H1 (cell line): Measurements from ENCODE around the gene ZNF469. TPM values are rescaled to one million over a fixed set of nuclear protein-coding genes. Genes with fewer than 3 reads are reported as not detected.

Source experiments
- CTCF ChIA-PET: fragments of 300-600 bp; sonication (Branson Sonifier 250); formaldehyde crosslinking; loops from one replicate; lab custom pipeline; 2021; ENCODE audit not compliant: partially characterized antibody; lab: Charles Lee
- POLR2A ChIA-PET: fragments of 300-600 bp; sonication (Branson Sonifier 250); formaldehyde crosslinking; loops from one replicate; lab custom pipeline; 2021; ENCODE audit warnings: inconsistent platforms; ENCODE audit not compliant: partially characterized antibody; lab: Charles Lee
- DNase-seq, 2 experiments: peaks; one replicate each; pipeline versions ENCODE4 v3.0.0 to v3.0.0-alpha.2; 2010 to 2022; ENCODE audit warnings: low spot score in 2 of 2, low read depth in 1 of 2, mixed read lengths in 1 of 2
- FAIRE-seq: peaks from 2 replicates; lab custom pipeline; 2011; peaks lifted over from hg19 to GRCh38; lab: Jason Lieb, UNC
- H2AFZ ChIP-seq: 2 replicates; pipeline ENCODE4 v1.8.1; 2012; ENCODE audit warnings: low read length, inconsistent platforms
- H2AK5ac ChIP-seq: 2 replicates; pipeline ENCODE4 v1.6.1; 2013; ENCODE audit warnings: low read depth, low read length
- H2BK120ac ChIP-seq: replicated peaks from 2 replicates; pipeline ENCODE3; 2013; ENCODE audit warnings: low read depth, low read length, inconsistent platforms
- H2BK12ac ChIP-seq: 2 replicates; pipeline ENCODE4 v1.6.1; 2013; ENCODE audit warnings: low read depth, low read length
- H2BK15ac ChIP-seq: 2 replicates; pipeline ENCODE4 v1.6.1; 2013; ENCODE audit warnings: low read length
- H2BK20ac ChIP-seq: 2 replicates; pipeline ENCODE4 v1.6.1; 2013; ENCODE audit warnings: low read length
- H2BK5ac ChIP-seq: 2 replicates; pipeline ENCODE4 v1.6.1; 2013; ENCODE audit warnings: low read depth, low read length
- H3K14ac ChIP-seq: 2 replicates; pipeline ENCODE4 v1.6.1; 2013; ENCODE audit warnings: inconsistent platforms; ENCODE audit not compliant: insufficient read length
- H3K18ac ChIP-seq: 2 replicates; pipeline ENCODE4 v1.6.1; 2013; ENCODE audit warnings: low read length; ENCODE audit errors: extremely low read depth
- H3K23ac ChIP-seq: 2 replicates; pipeline ENCODE4 v1.6.1; 2013; ENCODE audit warnings: inconsistent platforms; ENCODE audit not compliant: insufficient read length
- H3K23me2 ChIP-seq: 2 replicates; pipeline ENCODE4 v1.6.1; 2013; ENCODE audit warnings: low read depth, low read length
- H3K27ac ChIP-seq: 2 replicates; pipeline ENCODE4 v1.6.1; 2011; ENCODE audit warnings: low read depth, low read length, inconsistent platforms
- H3K27me3 ChIP-seq, 4 experiments: replicated peaks in 1 of 4; 1 replicate in 1 of 4; 2 replicates in 3 of 4; pipeline versions ENCODE4 v1.6.1 to v1.8.1; 2011 to 2013; ENCODE audit warnings: low read length in 3 of 4, mild to moderate bottlenecking in 3 of 4, inconsistent platforms in 2 of 4, mixed read lengths in 2 of 4, moderate library complexity in 1 of 4; ENCODE audit not compliant: control insufficient read depth in 3 of 4, insufficient read depth in 3 of 4; ENCODE audit errors: extremely low read depth in 1 of 4
- H3K36me3 ChIP-seq, 4 experiments: 2 replicates each; pipeline versions ENCODE4 v1.6.1 to v1.8.1; 2011 to 2013; ENCODE audit warnings: mild to moderate bottlenecking in 4 of 4, low read length in 3 of 4, moderate library complexity in 2 of 4, control low read depth in 1 of 4, inconsistent platforms in 1 of 4; ENCODE audit not compliant: insufficient read depth in 4 of 4, control insufficient read depth in 2 of 4
- H3K4ac ChIP-seq: replicated peaks from 2 replicates; pipeline ENCODE3; 2013; ENCODE audit warnings: low read length, low read depth, mixed read lengths, inconsistent platforms; ENCODE audit not compliant: insufficient read length
- H3K4me1 ChIP-seq, 4 experiments: replicated peaks in 1 of 4; 1 replicate in 1 of 4; 2 replicates in 3 of 4; pipeline versions ENCODE4 v1.6.1 to v1.8.1; 2011 to 2013; ENCODE audit warnings: low read length in 3 of 4, inconsistent platforms in 2 of 4, mixed read lengths in 1 of 4; ENCODE audit not compliant: insufficient read depth in 4 of 4, control insufficient read depth in 3 of 4
- H3K4me2 ChIP-seq, 2 experiments: 2 replicates each; pipeline versions ENCODE4 v1.6.1 to v1.8.1; 2011 to 2013; ENCODE audit warnings: low read depth in 2 of 2, low read length in 2 of 2, control low read depth in 1 of 2, inconsistent platforms in 1 of 2, mild to moderate bottlenecking in 1 of 2; ENCODE audit not compliant: insufficient read depth in 1 of 2
- H3K4me3 ChIP-seq, 4 experiments: fragments of 200-600, 300-600 bp in 1 of 4; sonication (generic), shearing (Covaris generic), sonication (Bioruptor Twin) in 1 of 4; 2 replicates each; pipeline versions ENCODE4 v1.5.1 to v1.8.1; 2011 to 2016; ENCODE audit warnings: low read length in 4 of 4, low read depth in 3 of 4, control low read depth in 2 of 4, inconsistent platforms in 2 of 4, mild to moderate bottlenecking in 2 of 4, mixed read lengths in 1 of 4, moderate library complexity in 1 of 4; ENCODE audit not compliant: insufficient read depth in 2 of 4; ENCODE audit errors: extremely low read depth in 1 of 4
- H3K56ac ChIP-seq: replicated peaks from 2 replicates; pipeline ENCODE3; 2013; ENCODE audit warnings: low read depth, mild to moderate bottlenecking, mixed read lengths, low read length, inconsistent platforms; ENCODE audit not compliant: insufficient read length
- H3K79me1 ChIP-seq: 2 replicates; pipeline ENCODE4 v1.6.1; 2013; ENCODE audit warnings: low read depth, low read length, control low read depth
- H3K79me2 ChIP-seq, 2 experiments: 2 replicates each; pipeline versions ENCODE4 v1.6.1 to v1.8.1; 2012 to 2013; ENCODE audit warnings: low read length in 2 of 2, mild to moderate bottlenecking in 2 of 2, inconsistent platforms in 1 of 2; ENCODE audit not compliant: insufficient read depth in 2 of 2, control insufficient read depth in 1 of 2
- H3K9ac ChIP-seq, 4 experiments: replicated peaks in 1 of 4; 1 replicate in 1 of 4; 2 replicates in 3 of 4; pipeline versions ENCODE4 v1.6.1 to v1.8.1; 2011 to 2013; ENCODE audit warnings: low read depth in 3 of 4, low read length in 3 of 4, control low read depth in 2 of 4, mild to moderate bottlenecking in 2 of 4, moderate library complexity in 2 of 4, inconsistent platforms in 1 of 4; ENCODE audit errors: extremely low read depth in 1 of 4
- H3K9me3 ChIP-seq, 2 experiments: 2 replicates each; pipeline versions ENCODE4 v1.6.1 to v1.8.1; 2012 to 2013; ENCODE audit warnings: mild to moderate bottlenecking in 2 of 2, moderate library complexity in 2 of 2, control low read depth in 1 of 2, inconsistent platforms in 1 of 2, low read depth in 1 of 2, low read length in 1 of 2, mixed read lengths in 1 of 2; ENCODE audit not compliant: insufficient read depth in 2 of 2
- H4K20me1 ChIP-seq, 2 experiments: replicated peaks in 1 of 2; 2 replicates each; pipeline versions ENCODE3 to v1.8.1; 2011 to 2013; ENCODE audit warnings: inconsistent platforms in 2 of 2, low read length in 2 of 2, mild to moderate bottlenecking in 1 of 2; ENCODE audit not compliant: insufficient read depth in 2 of 2, control insufficient read depth in 1 of 2
- H4K5ac ChIP-seq: 2 replicates; pipeline ENCODE4 v1.6.1; 2013; ENCODE audit warnings: low read length, low read depth, mixed read lengths, inconsistent platforms; ENCODE audit not compliant: insufficient read length
- H4K8ac ChIP-seq: 2 replicates; pipeline ENCODE4 v1.8.0; 2013; ENCODE audit warnings: mild to moderate bottlenecking, moderate library complexity, low read length, inconsistent platforms; ENCODE audit not compliant: insufficient read depth; ENCODE audit errors: extremely low read depth
- H4K91ac ChIP-seq: replicated peaks from 2 replicates; pipeline ENCODE3; 2013; ENCODE audit warnings: low read length, mixed read lengths, inconsistent platforms; ENCODE audit not compliant: insufficient read length
- ASH2L ChIP-seq: fragments of 200-600, 300-600 bp; sonication (generic); IDR thresholded peaks from one replicate; pipeline ENCODE4 v1.7.1; 2017; ENCODE audit warnings: low read length
- SAP30 ChIP-seq: fragments of 300-600 bp; sonication (generic); IDR thresholded peaks from 2 replicates; pipeline ENCODE4 v1.7.1; 2012; ENCODE audit warnings: low read length, moderate library complexity, mild to moderate bottlenecking, inconsistent platforms; ENCODE audit not compliant: insufficient read depth, insufficient replicate concordance
- SIN3A ChIP-seq, 2 experiments: IDR thresholded peaks in 1 of 2; conservative IDR thresholded peaks in 1 of 2; 2 replicates each; pipeline ENCODE4 v1.6.1; 2011 to 2012; ENCODE audit warnings: low read length in 2 of 2, improper control_type of control experiment in 1 of 2, low read depth in 1 of 2, mild to moderate bottlenecking in 1 of 2
- SIX5 ChIP-seq: IDR thresholded peaks from 2 replicates; pipeline ENCODE4 v1.6.1; 2011; ENCODE audit warnings: mild to moderate bottlenecking, low read depth, low read length
- SUZ12 ChIP-seq: fragments of 200-600 bp; sonication (generic); IDR thresholded peaks from 2 replicates; pipeline ENCODE4 v1.6.1; 2012; ENCODE audit warnings: mild to moderate bottlenecking, inconsistent platforms, low read length, moderate library complexity, mixed read lengths
- TAF7 ChIP-seq: optimal IDR thresholded peaks from 2 replicates; pipeline ENCODE3; 2011; ENCODE audit warnings: low read depth, mild to moderate bottlenecking, inconsistent platforms, low read length, moderate library complexity, borderline replicate concordance
- WGBS, 2 experiments: shearing (Covaris generic) in 1 of 2; methylation state at CpG; one replicate each; pipeline versions ENCODE4 v1.1.6 to v1.1.7; 2013 to 2015; ENCODE audit warnings: low lambda C conversion rate in 2 of 2, mixed read lengths in 2 of 2, inconsistent platforms in 1 of 2, low coverage in 1 of 2, missing lambda C conversion rate in 1 of 2; ENCODE audit not compliant: insufficient replicate concordance in 2 of 2, insufficient coverage in 1 of 2, insufficient read length in 1 of 2; ENCODE audit errors: extremely low coverage in 1 of 2, missing lambda C conversion rate in 1 of 2; 5-methylcytosine and 5-hydroxymethylcytosine counted together
- polyA plus RNA-seq, 7 experiments: library from polyadenylated mRNA; depleted of rRNA in 3 of 7; stranded (reverse) in 5 of 7; unstranded in 2 of 7; fragments of >200 nt in 5 of 7; fragments of 200-250 nt in 2 of 7; gene quantifications; 1 replicate in 5 of 7; 2 replicates in 1 of 7; 4 replicates in 1 of 7; pipeline versions ENCODE4 v1.2.1 to v1.2.3, GENCODE V29; 2011 to 2013; ENCODE audit warnings: missing spikeins in 2 of 7, mixed read lengths in 2 of 7
- total RNA-seq: library from RNA; stranded (reverse); fragmentation: NEBNext Ultra II Directional; extraction: Animal tissue kit (Norgen Biotek cat#: 25700); gene quantifications from 2 replicates; pipeline ENCODE4 v1.2.1, GENCODE V29; 2021

The ZNF469 gene
- total and polyA plus RNA-seq, 2 of the 8 experiments (the other 6 are each of a cell fraction or from before 2014, with no cell fraction given), result 0.30 to 1.8 TPM

DNA sequence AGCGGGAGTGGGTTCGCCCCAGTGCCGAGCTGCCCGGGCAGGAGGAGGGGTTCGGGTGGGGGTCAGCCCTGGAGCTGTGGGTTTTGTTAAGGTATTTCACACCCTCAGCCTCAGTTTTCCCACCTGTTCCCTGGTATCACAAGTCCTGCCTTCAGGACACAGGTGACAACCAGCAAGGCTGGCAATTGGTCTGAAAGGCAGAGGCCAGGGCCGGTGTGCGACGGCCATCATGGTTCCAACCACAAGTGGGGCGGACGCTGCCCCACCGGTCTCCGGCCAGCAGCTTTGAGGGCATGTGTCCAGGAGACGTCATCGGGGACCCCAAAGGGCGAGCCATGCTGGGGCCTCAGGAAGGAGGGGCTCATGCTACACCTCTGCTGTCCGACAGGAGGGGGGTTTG is 10.8 kb downstream of the ZNF469 start:
- Histone ChIP-seq H3K9me3 (peaks cover 7 to 13% of the 10 kb centered on the region in 2 experiments; a peak in 2 of 4 replicates), H3K4me3 (no peak overlapping the region), H3K56ac (no peak overlapping the region), H3K27me3 (0 out of 7 replicates have a peak, but pooled peaks cover 0 to 2% (median 0%) of the 10 kb centered on the region in 4 experiments), H2BK15ac (no peak overlapping the region), H4K91ac (no peak overlapping the region), H3K18ac (no peak overlapping the region), H2AK5ac (no peak overlapping the region), H3K4ac (no peak overlapping the region), H2BK20ac (no peak overlapping the region), H3K79me2 (no peaks in the 10 kb centered on the region), H4K8ac (no peak overlapping the region), H4K20me1 (peaks cover 0 to 4% of the 10 kb centered on the region in 2 experiments), H2AFZ (no peak overlapping the region), H3K79me1 (no peaks in the 10 kb centered on the region), H3K9ac (no peak overlapping the region), H3K23ac (no peak overlapping the region), H3K4me1 (no peaks in the 10 kb centered on the region), H2BK12ac (no peak overlapping the region), H2BK5ac (no peak overlapping the region), H3K23me2 (peaks cover 2% of the 10 kb centered on the region; the same call in 1 of the 2 replicates)
- DNase-seq (no peak), FAIRE-seq (no peak)
- POLR2A ChIA-PET, result no interaction called here
- TF ChIP-seq TAF7 (no peak), SAP30 (no peak), ASH2L (no peak), SIN3A (conservative IDR thresholded peaks at IDR 0.05 in 1 of 2, IDR thresholded peaks at IDR 0.05 in 1 of 2; ENCODE audit: low read depth in 1 of 2, low read length in 2 of 2) (no peak), SIX5 (no peak), SUZ12 (no peak)
- TF ChIP-seq, all 59 proteins: peak for 0
- H4K5ac ChIP-seq, result no peak overlapping the region
- 82% methylated on average over 12 of the region's 16 CpGs; no CpG with 5 or more reads in 1 of the 2 experiments for WGBS, 2 experiments
- H3K4me2 ChIP-seq, result no peak overlapping the region
- CTCF ChIA-PET, result interaction anchor here (0.7 kb wide), 1 partner anchor 10 kb away, joined by 3 read pairs; no protein-coding TSS in a partner anchor
- no peak overlapping the region for H2BK120ac ChIP-seq
- no peaks in the 10 kb centered on the region for H3K36me3 ChIP-seq
- H3K27ac ChIP-seq, result no peak overlapping the region
- H3K14ac ChIP-seq, result no peak overlapping the region
